Progenitor cell of endocrine pancreas (in vitro differentiated cells): ENCODE results near the gene ALG8. TPM values are rescaled to one million over a fixed set of nuclear protein-coding genes. Genes with fewer than 3 reads are reported as not detected.

Experiments used
- DNase-seq: peaks from one replicate; pipeline ENCODE4 v3.0.0; 2021; ENCODE audit warnings: low spot score; ENCODE audit not compliant: unreplicated experiment
- H3K27ac Mint-ChIP-seq: 2 replicates; pipeline ENCODE4 v1.8.0; 2021; ENCODE audit warnings: mild to moderate bottlenecking, moderate library complexity, mixed read lengths
- H3K27me3 Mint-ChIP-seq: 2 replicates; pipeline ENCODE4 v1.8.0; 2021; ENCODE audit warnings: mixed read lengths
- H3K36me3 Mint-ChIP-seq: 2 replicates; pipeline ENCODE4 v1.8.0; 2022; ENCODE audit warnings: mixed read lengths; ENCODE audit not compliant: insufficient read depth
- H3K4me1 Mint-ChIP-seq: 2 replicates; pipeline ENCODE4 v1.8.0; 2021; ENCODE audit warnings: low read depth, mixed read lengths
- H3K4me3 Mint-ChIP-seq: 2 replicates; pipeline ENCODE4 v1.8.0; 2021; ENCODE audit warnings: low read depth, mild to moderate bottlenecking, moderate library complexity, mixed read lengths
- H3K9me3 Mint-ChIP-seq: 2 replicates; pipeline ENCODE4 v1.8.0; 2021; ENCODE audit warnings: low read depth, mixed read lengths
- total RNA-seq: library from RNA; stranded (reverse); gene quantifications from 2 replicates; pipeline ENCODE4 v1.2.1, GENCODE V29; 2021
- TF ChIP-seq, protein P1 (sequence below): fragments of 200-600 bp; sonication (generic); IDR thresholded peaks from one replicate; pipeline ENCODE4 v1.5.0; 2021; ENCODE audit warnings: antibody characterized with exemption, mild to moderate bottlenecking; ENCODE audit not compliant: unreplicated experiment

The ALG8 gene
- total RNA-seq, 1 donor from 2014 or later = 60.4 TPM

DNA sequence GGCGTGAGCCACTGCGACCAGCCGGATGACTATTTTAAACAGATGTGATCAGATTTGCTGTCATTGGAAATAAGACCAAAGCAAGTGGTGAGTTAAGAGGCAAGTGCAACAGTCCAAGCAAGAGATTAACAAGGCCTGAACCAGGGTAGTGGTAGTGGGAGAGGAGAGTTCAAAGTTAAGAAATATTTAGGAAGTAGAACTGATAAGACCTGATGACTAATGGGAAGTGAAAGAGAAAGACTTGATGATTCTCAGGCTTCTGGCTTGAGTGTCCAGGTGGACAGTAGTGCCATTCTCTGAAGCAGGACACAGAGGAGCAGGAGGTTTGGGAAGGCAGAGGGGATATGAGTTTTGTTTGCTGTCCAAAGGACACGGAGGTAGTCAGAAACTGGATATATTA lies 67.0 kb downstream of the ALG8 start:
- peaks cover 24% of the 10 kb centered on the region for H3K36me3 Mint-ChIP-seq
- TF ChIP-seq, protein P1, sequence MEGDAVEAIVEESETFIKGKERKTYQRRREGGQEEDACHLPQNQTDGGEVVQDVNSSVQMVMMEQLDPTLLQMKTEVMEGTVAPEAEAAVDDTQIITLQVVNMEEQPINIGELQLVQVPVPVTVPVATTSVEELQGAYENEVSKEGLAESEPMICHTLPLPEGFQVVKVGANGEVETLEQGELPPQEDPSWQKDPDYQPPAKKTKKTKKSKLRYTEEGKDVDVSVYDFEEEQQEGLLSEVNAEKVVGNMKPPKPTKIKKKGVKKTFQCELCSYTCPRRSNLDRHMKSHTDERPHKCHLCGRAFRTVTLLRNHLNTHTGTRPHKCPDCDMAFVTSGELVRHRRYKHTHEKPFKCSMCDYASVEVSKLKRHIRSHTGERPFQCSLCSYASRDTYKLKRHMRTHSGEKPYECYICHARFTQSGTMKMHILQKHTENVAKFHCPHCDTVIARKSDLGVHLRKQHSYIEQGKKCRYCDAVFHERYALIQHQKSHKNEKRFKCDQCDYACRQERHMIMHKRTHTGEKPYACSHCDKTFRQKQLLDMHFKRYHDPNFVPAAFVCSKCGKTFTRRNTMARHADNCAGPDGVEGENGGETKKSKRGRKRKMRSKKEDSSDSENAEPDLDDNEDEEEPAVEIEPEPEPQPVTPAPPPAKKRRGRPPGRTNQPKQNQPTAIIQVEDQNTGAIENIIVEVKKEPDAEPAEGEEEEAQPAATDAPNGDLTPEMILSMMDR = no peak
- H3K27ac Mint-ChIP-seq = no peak overlapping the region
- no peak for DNase-seq
- no peaks in the 10 kb centered on the region for H3K9me3 Mint-ChIP-seq
- peaks cover 11% of the 10 kb centered on the region for H3K4me1 Mint-ChIP-seq
- H3K4me3 Mint-ChIP-seq = no peak overlapping the region
- no peaks in the 10 kb centered on the region for H3K27me3 Mint-ChIP-seq

DNA sequence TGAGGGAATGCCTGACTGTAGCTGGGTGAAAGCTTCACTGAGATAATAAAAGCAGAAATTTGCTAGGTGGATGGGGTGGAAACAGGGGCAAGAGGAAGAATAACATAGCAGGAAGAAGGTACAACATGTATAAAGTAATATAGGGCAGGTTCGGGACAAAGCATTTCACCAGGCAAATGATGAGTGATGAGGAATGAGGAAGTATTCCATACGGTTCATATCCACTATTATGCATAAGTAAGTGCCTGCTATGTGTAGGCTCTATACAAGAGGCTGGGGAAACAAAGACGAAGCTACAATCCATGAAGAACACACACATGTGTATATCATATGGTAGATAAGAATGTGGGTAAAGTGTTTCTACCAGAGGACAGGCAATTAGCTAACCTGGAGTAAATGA lies 67.7 kb downstream of the ALG8 start:
- no peak overlapping the region for H3K27ac Mint-ChIP-seq
- TF ChIP-seq, protein P1 = no peak
- H3K4me1 Mint-ChIP-seq = peaks cover 10% of the 10 kb centered on the region
- H3K36me3 Mint-ChIP-seq = peaks cover 27% of the 10 kb centered on the region
- H3K4me3 Mint-ChIP-seq = no peak overlapping the region
- H3K27me3 Mint-ChIP-seq = no peaks in the 10 kb centered on the region
- no peak for DNase-seq
- no peaks in the 10 kb centered on the region for H3K9me3 Mint-ChIP-seq

DNA sequence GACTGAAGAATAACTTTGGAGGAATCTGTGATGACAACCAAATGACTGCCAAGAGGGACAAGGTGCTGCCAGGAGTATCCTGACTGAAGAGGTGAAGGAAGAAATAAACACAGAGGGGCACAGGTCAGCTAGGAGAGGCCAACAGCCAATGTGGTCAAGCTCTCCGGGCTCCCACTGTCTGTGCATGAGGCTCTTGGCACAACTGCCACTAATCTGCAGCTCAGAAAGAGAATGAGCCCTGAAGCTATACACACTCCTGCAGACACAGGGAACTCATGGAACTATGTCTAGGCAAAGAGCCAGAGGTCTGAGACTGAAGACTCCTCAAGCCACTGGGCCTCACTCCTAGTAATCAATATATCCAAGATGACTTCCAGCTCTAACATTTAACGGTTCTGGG lies 68.8 kb downstream of the ALG8 start:
- no peak for DNase-seq
- TF ChIP-seq, protein P1 = no peak
- H3K4me3 Mint-ChIP-seq = no peak overlapping the region
- H3K27me3 Mint-ChIP-seq = no peaks in the 10 kb centered on the region
- H3K4me1 Mint-ChIP-seq = peaks cover 6% of the 10 kb centered on the region
- no peak overlapping the region for H3K27ac Mint-ChIP-seq
- H3K9me3 Mint-ChIP-seq = no peaks in the 10 kb centered on the region
- H3K36me3 Mint-ChIP-seq = peaks cover 27% of the 10 kb centered on the region

DNA sequence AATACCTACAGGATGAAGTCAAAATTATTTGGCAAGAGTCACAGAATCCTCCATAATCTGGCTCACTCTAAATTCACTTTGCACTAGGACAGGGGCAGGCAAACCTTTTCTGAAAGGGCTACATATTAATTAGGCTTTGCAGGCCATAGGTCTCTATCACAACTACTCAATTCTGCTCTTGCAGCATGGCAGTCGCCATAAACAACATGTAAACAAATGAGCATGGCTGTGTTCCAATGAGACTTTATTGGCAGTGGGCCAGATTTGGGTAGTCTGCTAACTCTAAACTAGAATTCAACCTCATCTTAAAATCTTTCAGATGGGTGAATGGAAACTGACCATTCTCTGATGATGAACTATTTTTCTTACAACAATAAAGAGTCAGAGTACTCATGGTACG lies 70.0 kb downstream of the ALG8 start:
- TF ChIP-seq, protein P1 = no peak
- Mint-ChIP-seq H3K36me3 (peaks cover 24% of the 10 kb centered on the region), H3K4me1 (peaks cover under 1% of the 10 kb centered on the region)

DNA sequence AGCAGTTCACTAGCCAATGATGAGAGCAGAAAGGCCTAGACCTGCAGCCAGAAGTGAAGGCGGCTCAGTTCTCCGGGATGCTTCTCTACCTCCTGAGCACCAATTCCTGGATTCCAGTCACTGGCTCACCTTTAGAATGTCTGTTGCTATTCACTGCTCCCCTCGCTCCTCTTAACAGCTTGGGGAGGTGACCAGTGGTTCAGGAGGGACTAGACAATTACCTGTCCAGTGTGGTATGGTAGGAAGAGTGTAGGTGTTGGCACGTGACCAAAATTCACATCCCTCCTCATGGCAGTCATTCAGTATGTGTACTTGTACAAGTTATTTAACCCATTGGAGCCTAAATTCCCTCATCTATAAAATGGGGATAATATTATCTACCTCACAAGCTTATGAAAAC lies 71.7 kb downstream of the ALG8 start:
- Mint-ChIP-seq H3K9me3 (no peaks in the 10 kb centered on the region), H3K36me3 (peaks cover 24% of the 10 kb centered on the region), H3K4me3 (no peak overlapping the region), H3K27me3 (no peaks in the 10 kb centered on the region), H3K27ac (no peak overlapping the region), H3K4me1 (no peaks in the 10 kb centered on the region)
- DNase-seq = no peak
- TF ChIP-seq, protein P1 = no peak

More for the DNA sequence above, 70.0 kb downstream of the ALG8 start:
- no peak overlapping the region for H3K27ac Mint-ChIP-seq
- no peak overlapping the region for H3K4me3 Mint-ChIP-seq
- H3K9me3 Mint-ChIP-seq = no peaks in the 10 kb centered on the region
- DNase-seq = no peak
- H3K27me3 Mint-ChIP-seq = no peaks in the 10 kb centered on the region
